Tibial nerve (tissue), 3 donors: Measurements from ENCODE around the gene MEF2C.

Experiments
- CTCF ChIP-seq, 5 experiments: fragments of 200-600 bp in 3 of 5; fragments of 450-650 bp in 2 of 5; sonication (generic) in 3 of 5; IDR thresholded peaks; one replicate each; pipeline ENCODE4 v1.5.1; 2016 to 2019; ENCODE audit warnings: antibody characterized with exemption in 5 of 5, mild to moderate bottlenecking in 3 of 5, moderate library complexity in 2 of 5
- POLR2A ChIP-seq, 2 donors: fragments of 450-650 bp; IDR thresholded peaks; one replicate each; pipeline ENCODE4 v1.6.1; 2017; ENCODE audit warnings: antibody characterized with exemption in 2 of 2, mild to moderate bottlenecking in 2 of 2, moderate library complexity in 2 of 2

- TF ChIP-seq CTCF (IDR thresholded peaks at IDR 0.05): no peak
- no peak for TF ChIP-seq POLR2A (IDR thresholded peaks at IDR 0.05)
Measured at GRCh38 chr5:88878976-88879375, 4.0 kb downstream of the MEF2C start.
